Activated CD4-positive, alpha-beta T cell treated with anti-CD3 and anti-CD28 coated beads, Interleukin-2, amount 10 ng/mL, durations not matched to agents 7 days and 5 days (primary cell): Measurements from ENCODE around the gene NFKBIB. TPM values are rescaled to one million over a fixed set of nuclear protein-coding genes. Genes with fewer than 3 reads are reported as not detected.
A peak's percentile ranks its signal among the peaks of the same experiment; 100 is the strongest.
"Not testable (repeated sequence)": the region's sequence is repeated elsewhere in the genome, so short reads cannot be mapped to it uniquely, and the experiment has no call there.

Source experiments
- CTCF ChIA-PET: fragments of 350-600 bp; sonication (Branson Sonifier 250); formaldehyde crosslinking; loops from one replicate; lab custom pipeline; 2021; ENCODE audit warnings: antibody characterized with exemption; lab: Charles Lee
- POLR2A ChIA-PET: fragments of 350-600 bp; sonication (Branson Sonifier 250); formaldehyde crosslinking; loops from one replicate; lab custom pipeline; 2021; ENCODE audit warnings: antibody characterized with exemption; lab: Charles Lee
- DNase-seq: peaks from one replicate; pipeline ENCODE4 v3.0.0-alpha.2; 2020
- H3K27ac Mint-ChIP-seq: one replicate; pipeline ENCODE4 v1.8.0; 2021; ENCODE audit warnings: mild to moderate bottlenecking, moderate library complexity, mixed read lengths
- H3K27me3 Mint-ChIP-seq: one replicate; pipeline ENCODE4 v1.8.0; 2021; ENCODE audit warnings: mixed read lengths
- H3K36me3 Mint-ChIP-seq: one replicate; pipeline ENCODE4 v1.8.0; 2021; ENCODE audit warnings: low read depth, mixed read lengths
- H3K4me1 Mint-ChIP-seq: one replicate; pipeline ENCODE4 v1.8.0; 2021; ENCODE audit warnings: mixed read lengths
- H3K4me3 Mint-ChIP-seq: one replicate; pipeline ENCODE4 v1.8.0; 2021; ENCODE audit warnings: mild to moderate bottlenecking, moderate library complexity, mixed read lengths
- H3K9me3 Mint-ChIP-seq: one replicate; pipeline ENCODE4 v1.8.0; 2021; ENCODE audit warnings: mixed read lengths
- total RNA-seq, 2 experiments: library from RNA; stranded (reverse); gene quantifications; one replicate each; pipeline ENCODE4 v1.2.3, GENCODE V29; 2021

The NFKBIB gene
- total RNA-seq, 2 experiments from 2014 or later: 31.6 to 32.2 TPM

- peaks cover 12% of the 10 kb centered on the region for H3K9me3 Mint-ChIP-seq
- H3K36me3 Mint-ChIP-seq: peaks cover 19% of the 10 kb centered on the region
- no peak overlapping the region for H3K27ac Mint-ChIP-seq
- DNase-seq: no peak
- H3K4me3 Mint-ChIP-seq: no peak overlapping the region
- ChIA-PET CTCF (interaction anchor here (0.9 kb wide), 1 partner anchor 459 kb away, joined by 4 read pairs; the partner anchor contains the start of gene FAM98C), POLR2A (no interaction called here)
- H3K27me3 Mint-ChIP-seq: no peaks in the 10 kb centered on the region
- peaks cover 54% of the 10 kb centered on the region for H3K4me1 Mint-ChIP-seq
These were observed 38.4 kb upstream of the NFKBIB start for GRCh38 chr19:38861368-38861767.

GRCh38 chr19:38862321-38863059, 37.3 kb upstream of the NFKBIB start:
- Mint-ChIP-seq H3K4me1 (peaks cover 46% of the 10 kb centered on the region), H3K4me3 (no peak overlapping the region), H3K9me3 (peaks cover 12% of the 10 kb centered on the region), H3K27ac (no peak overlapping the region), H3K36me3 (peaks cover 26% of the 10 kb centered on the region), H3K27me3 (no peaks in the 10 kb centered on the region)
- DNase-seq: no peak
- POLR2A ChIA-PET: no interaction called here
- CTCF ChIA-PET: interaction anchor here (1.0 to 1.9 kb wide), 4 partner anchors 10 to 460 kb away, joined by 3 to 5 read pairs (median 4); partner anchors contain the start of gene FAM98C

- Mint-ChIP-seq H3K27me3 (no peaks in the 10 kb centered on the region), H3K4me1 (peaks cover 65% of the 10 kb centered on the region), H3K27ac (no peak overlapping the region), H3K36me3 (peaks cover 45% of the 10 kb centered on the region), H3K4me3 (no peak overlapping the region), H3K9me3 (peaks cover 12% of the 10 kb centered on the region)
- ChIA-PET CTCF (interaction anchor here (0.8 to 1.8 kb wide), 3 partner anchors 9 to 98 kb away, joined by 3 to 9 read pairs (median 4); no protein-coding TSS in a partner anchor), POLR2A (no interaction called here)
- DNase-seq: no peak
These were observed 32.5 kb upstream of the NFKBIB start for GRCh38 chr19:38867171-38867780.

- peak overlapping the region; percentile 86 for H3K27ac Mint-ChIP-seq
- ChIA-PET POLR2A (interaction anchor here (0.7 to 1.0 kb wide), 3 partner anchors 19 to 42 kb away, joined by 4 to 8 read pairs (median 5); no protein-coding TSS in a partner anchor), CTCF (interaction anchor here (0.9 to 2.3 kb wide), 9 partner anchors 10 to 234 kb away, joined by 3 to 28 read pairs (median 4); partner anchors contain the start of genes HNRNPL and RINL)
- no peak for DNase-seq
- H3K9me3 Mint-ChIP-seq: peaks cover 12% of the 10 kb centered on the region
- peaks cover 50% of the 10 kb centered on the region for H3K36me3 Mint-ChIP-seq
- peaks cover 60% of the 10 kb centered on the region for H3K4me1 Mint-ChIP-seq
- H3K4me3 Mint-ChIP-seq: peak overlapping the region; percentile 84
- no peaks in the 10 kb centered on the region for H3K27me3 Mint-ChIP-seq
These were observed 31.2 kb upstream of the NFKBIB start for GRCh38 chr19:38868551-38868950.

- Mint-ChIP-seq H3K36me3 (peaks cover 48% of the 10 kb centered on the region), H3K27me3 (no peaks in the 10 kb centered on the region), H3K4me3 (peak overlapping the region; percentile 84), H3K27ac (peak overlapping the region; percentile 86), H3K9me3 (peaks cover 11% of the 10 kb centered on the region), H3K4me1 (peaks cover 59% of the 10 kb centered on the region)
- CTCF ChIA-PET: interaction anchor here (0.6 to 2.3 kb wide), 13 partner anchors 10 to 235 kb away, joined by 3 to 28 read pairs (median 4); partner anchors contain the start of genes HNRNPL and RINL
- peak; percentile 43 for DNase-seq
- POLR2A ChIA-PET: interaction anchor here (0.7 to 1.0 kb wide), 2 partner anchors 20 to 37 kb away, joined by 4 to 8 read pairs; no protein-coding TSS in a partner anchor
These were observed 30.5 kb upstream of the NFKBIB start for GRCh38 chr19:38869160-38869835.

GRCh38 chr19:38869836-38870607, 29.7 kb upstream of the NFKBIB start:
- Mint-ChIP-seq H3K4me1 (peaks cover 51% of the 10 kb centered on the region), H3K4me3 (peak overlapping the region; percentile 84), H3K9me3 (peaks cover 4% of the 10 kb centered on the region), H3K36me3 (peaks cover 41% of the 10 kb centered on the region), H3K27ac (peak overlapping the region; percentile 86), H3K27me3 (no peaks in the 10 kb centered on the region)
- POLR2A ChIA-PET: no interaction called here
- CTCF ChIA-PET: interaction anchor here (0.6 to 2.3 kb wide), 15 partner anchors 10 to 467 kb away, joined by 3 to 28 read pairs (median 4); partner anchors contain the start of genes FAM98C, HNRNPL and RINL
- peak; percentile 91 for DNase-seq

- Mint-ChIP-seq H3K27ac (peak overlapping the region; percentile 86), H3K4me1 (peaks cover 47% of the 10 kb centered on the region), H3K36me3 (peaks cover 36% of the 10 kb centered on the region), H3K4me3 (peak overlapping the region; percentile 84), H3K9me3 (no peaks in the 10 kb centered on the region), H3K27me3 (no peaks in the 10 kb centered on the region)
- ChIA-PET CTCF (interaction anchor here (0.9 to 2.3 kb wide), 8 partner anchors 9 to 468 kb away, joined by 3 to 28 read pairs (median 4); partner anchors contain the start of genes FAM98C and RINL), POLR2A (no interaction called here)
- DNase-seq: no peak
These were observed 29.2 kb upstream of the NFKBIB start for GRCh38 chr19:38870612-38871011.

GRCh38 chr19:38873400-38873799, 26.4 kb upstream of the NFKBIB start:
- Mint-ChIP-seq H3K36me3 (peaks cover 30% of the 10 kb centered on the region), H3K27ac (peak overlapping the region; percentile 39), H3K4me1 (peaks cover 59% of the 10 kb centered on the region)
- POLR2A ChIA-PET: interaction anchor here (0.5 kb wide), 1 partner anchor 60 kb away, joined by 3 read pairs; no protein-coding TSS in a partner anchor
- H3K27me3 Mint-ChIP-seq, H3K4me3 Mint-ChIP-seq, H3K9me3 Mint-ChIP-seq, DNase-seq: not testable (repeated sequence)
- CTCF ChIA-PET: interaction anchor here (2.4 kb wide), 1 partner anchor 13 kb away, joined by 10 read pairs; no protein-coding TSS in a partner anchor

- no peak for DNase-seq
- Mint-ChIP-seq H3K27ac (peak overlapping the region; percentile 98), H3K4me3 (no peak overlapping the region), H3K4me1 (peaks cover 49% of the 10 kb centered on the region), H3K27me3 (no peaks in the 10 kb centered on the region), H3K36me3 (peaks cover 17% of the 10 kb centered on the region), H3K9me3 (no peaks in the 10 kb centered on the region)
- CTCF ChIA-PET: interaction anchor here (0.5 to 4.5 kb wide), 4 partner anchors 10 to 222 kb away, joined by 3 to 30 read pairs (median 4); no protein-coding TSS in a partner anchor
- POLR2A ChIA-PET: interaction anchor here (0.7 kb wide), 1 partner anchor 14 kb away, joined by 3 read pairs; no protein-coding TSS in a partner anchor
These were observed 23.9 kb upstream of the NFKBIB start for GRCh38 chr19:38875656-38876395.

- CTCF ChIA-PET: interaction anchor here (0.5 to 6.0 kb wide), 8 partner anchors 8 to 516 kb away, joined by 3 to 30 read pairs (median 4); partner anchors contain the start of genes MRPS12 and SARS2
- DNase-seq: peak; percentile 80
- H3K4me3 Mint-ChIP-seq: peak within 1 kb of the TSS; percentile 94
- no peaks in the 10 kb centered on the region for H3K9me3 Mint-ChIP-seq
- H3K36me3 Mint-ChIP-seq: peaks cover 20% of the 10 kb centered on the region
- H3K4me1 Mint-ChIP-seq: peaks cover 41% of the 10 kb centered on the region
- peak within 1 kb of the TSS; percentile 98 for H3K27ac Mint-ChIP-seq
- no peaks in the 10 kb centered on the region for H3K27me3 Mint-ChIP-seq
- POLR2A ChIA-PET: no interaction called here
These were observed 21.8 kb upstream of the NFKBIB start, which contains the start of gene RINL for GRCh38 chr19:38877781-38878574. Gene RINL, minus strand, starts transcription at chr19:38878275. Its CDS starts 1,533 bp downstream, at chr19:38876742.
